KBM-7 (cell line): ENCODE measurements around the gene C17orf113.
"Not testable (repeated sequence)": the region's sequence is repeated elsewhere in the genome, so short reads cannot be mapped to it uniquely, and the experiment has no call there.

Experiments
- DNase-seq: peaks from one replicate; pipeline ENCODE4 v3.0.0-alpha.2; 2015
- in situ Hi-C: fragments of 300-500 bp; cut with MboI; formaldehyde crosslinking; loops from 2 replicates; pipeline ENCODE4 v1.14.3; 2020; ENCODE audit warnings: low sequenced_read_pairs, low pct_unique_long_range_greater_than_20kb, mixed read lengths

C17orf113 gene

GRCh38 chr17:42020845-42021244 lies 29.6 kb downstream of the C17orf113 start:
- not testable (repeated sequence) for DNase-seq
- in situ Hi-C loops: loop anchor here (10.0 kb wide), 1 partner anchor 94 kb away; the partner anchor contains the start of gene DHX58

- in situ Hi-C loops: loop anchor here (10.0 kb wide), 1 partner anchor 95 kb away; the partner anchor contains the start of gene DHX58
- DNase-seq: peak; percentile 92
Observed at GRCh38 chr17:42019509-42020404, 30.6 kb downstream of the C17orf113 start, which contains the start of gene NKIRAS2. NKIRAS2 (plus strand) TSS chr17:42020090; CDS start chr17:42021578, 1,488 bp downstream.

GRCh38 chr17:42018988-42019387 lies 31.4 kb downstream of the C17orf113 start:
- no peak for DNase-seq
- in situ Hi-C loops: no loop called here

- in situ Hi-C loops: no loop called here
- peak; percentile 45 for DNase-seq
Observed at GRCh38 chr17:42018339-42018738, 32.1 kb downstream of the C17orf113 start.

- no peak for DNase-seq
- in situ Hi-C loops: no loop called here
Observed at GRCh38 chr17:42017866-42018200, 32.6 kb downstream of the C17orf113 start.

GRCh38 chr17:42016941-42017865 lies 33.2 kb downstream of the C17orf113 start, which contains the start of gene DNAJC7:
DNAJC7 (minus strand) TSS chr17:42017439; CDS start chr17:42017416, 23 bp downstream.
- in situ Hi-C loops: no loop called here
- peak; percentile 93 for DNase-seq

- DNase-seq: no peak
- in situ Hi-C loops: no loop called here
Observed at GRCh38 chr17:42016411-42016831, 34.0 kb downstream of the C17orf113 start.

GRCh38 chr17:42013740-42014139 lies 36.7 kb downstream of the C17orf113 start:
- in situ Hi-C loops, DNase-seq: not testable (repeated sequence)

- in situ Hi-C loops, DNase-seq: not testable (repeated sequence)
Observed at GRCh38 chr17:42012363-42012762, 38.0 kb downstream of the C17orf113 start.

- peak; percentile 40 for DNase-seq
- in situ Hi-C loops: no loop called here
Observed at GRCh38 chr17:42010898-42011516, 39.4 kb downstream of the C17orf113 start.

- peak; percentile 48 for DNase-seq
- in situ Hi-C loops: not testable (repeated sequence)
Observed at GRCh38 chr17:42010266-42010680, 40.1 kb downstream of the C17orf113 start.

GRCh38 chr17:42009170-42009569 lies 41.2 kb downstream of the C17orf113 start:
- peak; percentile 14 for DNase-seq
- in situ Hi-C loops: no loop called here

- no peak for DNase-seq
- in situ Hi-C loops: no loop called here
Observed at GRCh38 chr17:42005166-42005565, 45.2 kb downstream of the C17orf113 start.

- in situ Hi-C loops: no loop called here
- no peak for DNase-seq
Observed at GRCh38 chr17:42002792-42003301, 47.6 kb downstream of the C17orf113 start.

- in situ Hi-C loops: no loop called here
- no peak for DNase-seq
Observed at GRCh38 chr17:42002175-42002791, 48.1 kb downstream of the C17orf113 start.

GRCh38 chr17:42001729-42002128 lies 48.7 kb downstream of the C17orf113 start:
- in situ Hi-C loops: no loop called here
- DNase-seq: no peak

- no peak for DNase-seq
- in situ Hi-C loops: no loop called here
Observed at GRCh38 chr17:42000413-42001133, 49.8 kb downstream of the C17orf113 start.

GRCh38 chr17:41998497-41998896 lies 51.9 kb downstream of the C17orf113 start:
- in situ Hi-C loops: no loop called here
- no peak for DNase-seq
